Right atrium auricular region (tissue), 2 donors: ENCODE measurements around the gene FAM13A. TPM values are rescaled to one million over a fixed set of nuclear protein-coding genes. Genes with fewer than 3 reads are reported as not detected.
"Not testable (repeated sequence)": the region's sequence is repeated elsewhere in the genome, so short reads cannot be mapped to it uniquely, and the experiment has no call there.

Experiments used
- DNase-seq: peaks from one replicate; pipeline ENCODE4 v3.0.0-alpha.2; 2019; ENCODE audit warnings: low spot score
- H3K27ac ChIP-seq, 2 donors: fragments of 200-600 bp; sonication (generic); 1 replicate in 1 of 2; 2 replicates in 1 of 2; pipeline ENCODE4 v1.5.1; 2016 to 2019
- H3K27me3 ChIP-seq, 2 donors: fragments of 200-600 bp; sonication (generic); one replicate each; pipeline versions ENCODE4 v1.5.1 to v1.6.0; 2017 to 2019
- H3K36me3 ChIP-seq: fragments of 200-600 bp; sonication (generic); one replicate; pipeline ENCODE4 v1.5.1; 2016
- H3K4me1 ChIP-seq, 2 donors: fragments of 200-600 bp; sonication (generic); one replicate each; pipeline versions ENCODE4 v1.5.1 to v1.6.0; 2017 to 2019
- H3K4me3 ChIP-seq, 2 donors: fragments of 200-600 bp; sonication (generic); 1 replicate in 1 of 2; 2 replicates in 1 of 2; pipeline ENCODE4 v1.5.1; 2017 to 2019; ENCODE audit warnings: mild to moderate bottlenecking in 1 of 2, moderate library complexity in 1 of 2
- H3K9me3 ChIP-seq, 2 donors: fragments of 200-600 bp; sonication (generic); one replicate each; pipeline ENCODE4 v1.5.1; 2019
- total RNA-seq, 2 donors: library from RNA; depleted of rRNA; stranded (reverse); fragments of >200 nt; gene quantifications; one replicate each; pipeline ENCODE4 v1.1.0, GENCODE V29; 2016
- TF ChIP-seq, protein P1 (sequence below), 2 donors: fragments of 200-600 bp; sonication (generic); IDR thresholded peaks; one replicate each; pipeline ENCODE4 v1.5.1; 2019; ENCODE audit warnings: antibody characterized with exemption in 2 of 2

The FAM13A gene
- total RNA-seq, 2 donors from 2014 or later: 8.1 to 13.6 TPM

DNA sequence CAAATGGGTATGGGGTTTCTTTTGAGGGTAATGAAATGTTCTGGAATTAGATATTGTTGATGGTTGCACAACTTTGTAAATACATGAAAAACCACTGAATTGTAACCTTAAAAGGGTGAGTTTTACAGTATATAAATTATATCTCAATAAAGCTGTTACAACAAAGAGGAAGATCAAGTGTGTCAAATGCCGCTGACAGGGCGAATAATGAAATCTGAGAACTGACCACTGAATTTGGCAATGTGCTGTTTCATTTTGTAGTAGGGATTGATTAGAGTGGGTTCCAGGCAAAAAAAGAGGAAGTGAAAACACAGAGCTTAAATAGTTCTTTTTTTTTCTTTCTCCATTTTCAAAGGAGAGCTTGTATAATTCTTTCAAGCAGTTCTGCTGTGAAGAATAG, 198.2 kb downstream of the FAM13A start:
- Histone ChIP-seq H3K4me3 (no peak overlapping the region), H3K36me3 (no peaks in the 10 kb centered on the region), H3K4me1 (no peaks in the 10 kb centered on the region), H3K27me3 (no peaks in the 10 kb centered on the region), H3K9me3 (no peaks in the 10 kb centered on the region), H3K27ac (no peak overlapping the region)
- TF ChIP-seq, protein P1, sequence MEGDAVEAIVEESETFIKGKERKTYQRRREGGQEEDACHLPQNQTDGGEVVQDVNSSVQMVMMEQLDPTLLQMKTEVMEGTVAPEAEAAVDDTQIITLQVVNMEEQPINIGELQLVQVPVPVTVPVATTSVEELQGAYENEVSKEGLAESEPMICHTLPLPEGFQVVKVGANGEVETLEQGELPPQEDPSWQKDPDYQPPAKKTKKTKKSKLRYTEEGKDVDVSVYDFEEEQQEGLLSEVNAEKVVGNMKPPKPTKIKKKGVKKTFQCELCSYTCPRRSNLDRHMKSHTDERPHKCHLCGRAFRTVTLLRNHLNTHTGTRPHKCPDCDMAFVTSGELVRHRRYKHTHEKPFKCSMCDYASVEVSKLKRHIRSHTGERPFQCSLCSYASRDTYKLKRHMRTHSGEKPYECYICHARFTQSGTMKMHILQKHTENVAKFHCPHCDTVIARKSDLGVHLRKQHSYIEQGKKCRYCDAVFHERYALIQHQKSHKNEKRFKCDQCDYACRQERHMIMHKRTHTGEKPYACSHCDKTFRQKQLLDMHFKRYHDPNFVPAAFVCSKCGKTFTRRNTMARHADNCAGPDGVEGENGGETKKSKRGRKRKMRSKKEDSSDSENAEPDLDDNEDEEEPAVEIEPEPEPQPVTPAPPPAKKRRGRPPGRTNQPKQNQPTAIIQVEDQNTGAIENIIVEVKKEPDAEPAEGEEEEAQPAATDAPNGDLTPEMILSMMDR (IDR thresholded peaks at IDR 0.05): no peak
- DNase-seq: no peak

DNA sequence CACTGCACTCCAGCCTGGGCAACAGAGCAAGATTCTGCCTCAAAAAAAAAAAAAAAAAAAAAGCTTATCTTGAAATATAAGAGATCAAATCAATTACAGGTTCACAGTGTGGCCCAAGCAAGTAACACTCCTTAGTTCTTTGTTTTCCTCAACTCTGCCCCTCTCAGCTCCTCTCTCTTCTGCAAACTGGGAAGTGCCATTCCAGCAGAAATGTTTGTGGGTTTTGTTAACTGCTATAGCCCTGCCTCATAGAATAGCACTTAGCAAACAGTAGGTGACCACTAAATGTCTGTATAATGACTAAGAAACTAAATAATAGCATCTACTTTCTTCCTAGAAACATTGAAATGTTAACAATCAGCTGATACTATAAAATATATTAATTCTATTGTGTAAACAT, 199.4 kb downstream of the FAM13A start:
- Histone ChIP-seq H3K4me1 (no peaks in the 10 kb centered on the region), H3K9me3 (no peaks in the 10 kb centered on the region), H3K27ac (no peak overlapping the region), H3K4me3 (no peak overlapping the region), H3K27me3 (no peaks in the 10 kb centered on the region), H3K36me3 (no peaks in the 10 kb centered on the region)
- DNase-seq: no peak
- TF ChIP-seq, protein P1 (IDR thresholded peaks at IDR 0.05): no peak

DNA sequence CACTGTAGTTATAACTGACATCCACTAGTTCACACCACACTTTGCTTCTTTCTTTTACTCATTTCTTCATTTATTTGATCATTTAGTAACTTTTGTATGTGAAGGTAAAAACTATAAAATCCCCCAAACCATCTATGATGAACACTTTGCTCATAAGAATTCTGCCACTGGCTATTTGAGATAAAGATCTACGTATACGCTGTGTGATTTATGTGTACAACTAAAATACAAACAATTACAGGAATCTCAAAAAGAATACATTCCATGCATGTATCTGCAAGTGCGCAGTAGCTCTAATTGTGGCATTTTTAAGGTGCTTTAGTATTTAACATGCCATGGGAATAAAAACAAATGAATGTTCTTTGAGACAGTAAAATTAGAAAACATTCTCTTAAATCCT, 202.5 kb downstream of the FAM13A start:
- Histone ChIP-seq H3K4me1 (no peaks in the 10 kb centered on the region), H3K27ac (no peak overlapping the region), H3K27me3 (no peaks in the 10 kb centered on the region), H3K36me3 (no peaks in the 10 kb centered on the region), H3K9me3 (no peaks in the 10 kb centered on the region), H3K4me3 (no peak overlapping the region)
- TF ChIP-seq, protein P1 (IDR thresholded peaks at IDR 0.05): no peak
- DNase-seq: no peak

DNA sequence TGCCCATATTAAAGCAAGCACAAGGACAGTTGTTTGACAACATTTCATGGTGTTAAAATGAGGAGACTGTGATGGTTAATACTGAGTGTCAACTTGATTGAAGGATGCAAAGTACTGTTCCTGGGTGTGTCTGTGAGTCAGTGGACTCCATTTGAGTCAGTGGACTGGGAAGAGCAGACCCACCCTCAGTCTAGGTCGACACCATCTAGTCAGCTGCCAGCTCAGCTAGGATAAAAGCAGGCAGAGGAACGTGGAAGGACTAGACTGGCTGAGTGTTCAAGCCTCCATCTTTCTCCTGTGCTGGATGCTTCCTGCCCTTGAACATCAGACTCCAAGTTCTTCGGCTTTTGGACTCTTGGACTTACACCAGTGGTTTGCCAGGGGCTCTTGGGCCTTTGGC, 203.4 kb downstream of the FAM13A start:
- not testable (repeated sequence) for DNase-seq, H3K4me3 ChIP-seq, H3K4me1 ChIP-seq, H3K27ac ChIP-seq, H3K36me3 ChIP-seq, H3K9me3 ChIP-seq, H3K27me3 ChIP-seq

DNA sequence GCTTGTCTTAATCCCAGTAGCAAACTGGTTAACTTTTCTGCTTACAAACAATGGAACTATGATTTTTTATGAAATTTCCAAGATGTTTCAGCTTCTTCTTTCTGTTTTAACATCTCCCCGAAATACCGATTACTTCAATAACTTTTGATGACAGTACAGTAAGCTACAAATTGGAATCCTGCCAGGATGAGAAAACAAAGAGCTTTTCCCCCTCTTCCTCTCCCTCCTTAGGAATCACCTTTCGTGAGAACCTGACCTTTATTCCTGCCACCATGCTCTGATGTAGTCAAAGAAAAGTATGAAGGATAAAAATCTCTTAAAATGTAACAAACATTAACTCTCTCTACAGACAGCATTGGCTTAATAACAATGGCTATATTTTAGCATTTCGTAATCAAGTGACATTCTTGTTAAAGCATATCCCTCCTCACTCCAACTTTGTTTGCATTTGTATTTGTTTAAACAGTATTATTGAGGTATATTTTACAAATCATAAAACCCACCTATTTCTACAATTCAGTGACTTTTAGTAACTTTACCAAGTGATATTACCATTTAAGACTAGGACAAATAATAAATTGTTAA, 210.7 kb downstream of the FAM13A start:
- H3K4me3 ChIP-seq: no peak overlapping the region
- H3K27me3 ChIP-seq: no peaks in the 10 kb centered on the region
- no peak overlapping the region for H3K27ac ChIP-seq
- DNase-seq: no peak
- TF ChIP-seq, protein P1 (IDR thresholded peaks at IDR 0.05): no peak
- no peaks in the 10 kb centered on the region for H3K36me3 ChIP-seq
- no peaks in the 10 kb centered on the region for H3K9me3 ChIP-seq
- H3K4me1 ChIP-seq: no peaks in the 10 kb centered on the region

DNA sequence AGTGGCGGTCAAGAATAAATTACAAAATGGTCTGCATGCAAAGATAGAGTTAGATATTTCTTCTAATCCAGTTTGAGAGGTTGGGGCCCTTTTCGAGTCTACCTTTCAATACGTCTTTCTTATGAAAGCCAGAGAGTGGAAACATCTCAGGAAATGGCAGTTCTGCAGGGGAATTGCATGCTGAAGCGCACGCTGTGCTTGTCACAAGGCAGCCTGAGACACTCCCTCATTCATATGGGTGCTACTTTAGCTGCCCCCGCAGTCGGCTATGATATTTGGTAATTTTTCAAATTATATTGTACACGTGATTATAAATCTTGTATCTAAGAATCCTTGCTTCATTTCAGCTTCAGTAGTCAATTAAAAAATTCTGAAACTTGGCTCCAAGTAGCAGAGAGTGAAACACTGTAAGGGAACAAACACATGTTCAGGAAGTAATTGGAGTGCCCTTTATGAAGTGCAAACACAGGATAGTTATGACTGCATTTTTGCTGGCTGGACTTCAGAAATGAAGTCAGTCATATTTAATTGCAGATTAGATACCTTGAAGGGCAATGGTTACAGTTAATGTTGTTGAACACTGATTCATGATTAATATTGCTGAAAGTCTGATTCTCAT, 213.8 kb downstream of the FAM13A start:
- DNase-seq: no peak
- no peaks in the 10 kb centered on the region for H3K9me3 ChIP-seq
- TF ChIP-seq, protein P1 (IDR thresholded peaks at IDR 0.05): no peak
- H3K4me1 ChIP-seq: no peaks in the 10 kb centered on the region
- no peaks in the 10 kb centered on the region for H3K36me3 ChIP-seq
- no peaks in the 10 kb centered on the region for H3K27me3 ChIP-seq
- no peak overlapping the region for H3K4me3 ChIP-seq
- H3K27ac ChIP-seq: no peak overlapping the region
